Measurements from ENCODE around the gene BTG4.
A peak's percentile ranks its signal among the peaks of the same experiment; 100 is the strongest.

Gene BTG4

DNA sequence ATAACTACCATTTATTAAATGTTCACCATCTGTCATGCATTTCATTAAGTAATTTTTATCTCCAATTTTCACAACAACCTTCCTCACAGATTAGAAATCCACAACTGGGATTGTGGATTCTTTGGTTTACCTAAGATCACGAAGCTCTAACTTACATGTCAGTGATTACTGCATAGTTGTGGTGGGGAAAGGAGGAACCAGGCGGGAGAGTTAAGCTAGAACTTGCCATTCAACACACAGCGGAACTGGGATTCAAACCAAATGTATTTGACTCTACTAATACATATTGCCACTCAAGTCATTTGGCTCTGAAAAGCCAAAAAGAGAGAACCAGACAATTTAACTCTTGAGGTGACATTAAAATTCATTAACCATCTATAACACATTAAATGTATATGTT lies 17.9 kb upstream of the BTG4 start:
- TF ChIP-seq CEBPB (IDR thresholded peaks at IDR 0.05) (no peak), YY1 (IDR thresholded peaks at IDR 0.05; ENCODE audit: low read depth) (no peak), TCF12 (IDR thresholded peaks at IDR 0.05; ENCODE audit: low read depth) (no peak), EGR1 (IDR thresholded peaks at IDR 0.05) (no peak), TEAD4 (IDR thresholded peaks at IDR 0.05) (no peak), NFIC (IDR thresholded peaks at IDR 0.05) (no peak), FOXM1 (IDR thresholded peaks at IDR 0.05; ENCODE audit: borderline replicate concordance, low read depth) (no peak), RAD21 (IDR thresholded peaks at IDR 0.05; ENCODE audit: low read depth) (no peak), CREB1 (IDR thresholded peaks at IDR 0.05; ENCODE audit: low read depth) (no peak), EP300 (IDR thresholded peaks at IDR 0.05; ENCODE audit: borderline replicate concordance) (no peak), ZBTB7A (IDR thresholded peaks at IDR 0.05; ENCODE audit: low read depth) (no peak), TAF1 (IDR thresholded peaks at IDR 0.05; ENCODE audit: low read depth) (no peak)
- TF ChIP-seq, protein P1, sequence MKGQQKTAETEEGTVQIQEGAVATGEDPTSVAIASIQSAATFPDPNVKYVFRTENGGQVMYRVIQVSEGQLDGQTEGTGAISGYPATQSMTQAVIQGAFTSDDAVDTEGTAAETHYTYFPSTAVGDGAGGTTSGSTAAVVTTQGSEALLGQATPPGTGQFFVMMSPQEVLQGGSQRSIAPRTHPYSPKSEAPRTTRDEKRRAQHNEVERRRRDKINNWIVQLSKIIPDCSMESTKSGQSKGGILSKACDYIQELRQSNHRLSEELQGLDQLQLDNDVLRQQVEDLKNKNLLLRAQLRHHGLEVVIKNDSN (IDR thresholded peaks at IDR 0.05), result no peak
- TF ChIP-seq, protein P2, sequence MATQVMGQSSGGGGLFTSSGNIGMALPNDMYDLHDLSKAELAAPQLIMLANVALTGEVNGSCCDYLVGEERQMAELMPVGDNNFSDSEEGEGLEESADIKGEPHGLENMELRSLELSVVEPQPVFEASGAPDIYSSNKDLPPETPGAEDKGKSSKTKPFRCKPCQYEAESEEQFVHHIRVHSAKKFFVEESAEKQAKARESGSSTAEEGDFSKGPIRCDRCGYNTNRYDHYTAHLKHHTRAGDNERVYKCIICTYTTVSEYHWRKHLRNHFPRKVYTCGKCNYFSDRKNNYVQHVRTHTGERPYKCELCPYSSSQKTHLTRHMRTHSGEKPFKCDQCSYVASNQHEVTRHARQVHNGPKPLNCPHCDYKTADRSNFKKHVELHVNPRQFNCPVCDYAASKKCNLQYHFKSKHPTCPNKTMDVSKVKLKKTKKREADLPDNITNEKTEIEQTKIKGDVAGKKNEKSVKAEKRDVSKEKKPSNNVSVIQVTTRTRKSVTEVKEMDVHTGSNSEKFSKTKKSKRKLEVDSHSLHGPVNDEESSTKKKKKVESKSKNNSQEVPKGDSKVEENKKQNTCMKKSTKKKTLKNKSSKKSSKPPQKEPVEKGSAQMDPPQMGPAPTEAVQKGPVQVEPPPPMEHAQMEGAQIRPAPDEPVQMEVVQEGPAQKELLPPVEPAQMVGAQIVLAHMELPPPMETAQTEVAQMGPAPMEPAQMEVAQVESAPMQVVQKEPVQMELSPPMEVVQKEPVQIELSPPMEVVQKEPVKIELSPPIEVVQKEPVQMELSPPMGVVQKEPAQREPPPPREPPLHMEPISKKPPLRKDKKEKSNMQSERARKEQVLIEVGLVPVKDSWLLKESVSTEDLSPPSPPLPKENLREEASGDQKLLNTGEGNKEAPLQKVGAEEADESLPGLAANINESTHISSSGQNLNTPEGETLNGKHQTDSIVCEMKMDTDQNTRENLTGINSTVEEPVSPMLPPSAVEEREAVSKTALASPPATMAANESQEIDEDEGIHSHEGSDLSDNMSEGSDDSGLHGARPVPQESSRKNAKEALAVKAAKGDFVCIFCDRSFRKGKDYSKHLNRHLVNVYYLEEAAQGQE (IDR thresholded peaks at IDR 0.05; ENCODE audit: low read depth), result no peak
- TF ChIP-seq, protein P3, sequence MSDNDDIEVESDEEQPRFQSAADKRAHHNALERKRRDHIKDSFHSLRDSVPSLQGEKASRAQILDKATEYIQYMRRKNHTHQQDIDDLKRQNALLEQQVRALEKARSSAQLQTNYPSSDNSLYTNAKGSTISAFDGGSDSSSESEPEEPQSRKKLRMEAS (IDR thresholded peaks at IDR 0.05), result no peak

GRCh38 chr11:111528557-111528956 lies 16.4 kb upstream of the BTG4 start:
- TF ChIP-seq ZBTB7A (IDR thresholded peaks at IDR 0.05; ENCODE audit: low read depth), result no peak
- no peak for TF ChIP-seq TEAD4 (IDR thresholded peaks at IDR 0.05)
- TF ChIP-seq, protein P1 (IDR thresholded peaks at IDR 0.05), result no peak
- peak; percentile 13; the same call in 1 of the 2 replicates for TF ChIP-seq RAD21 (IDR thresholded peaks at IDR 0.05; ENCODE audit: low read depth)
- TF ChIP-seq YY1 (IDR thresholded peaks at IDR 0.05; ENCODE audit: low read depth), result no peak
- TF ChIP-seq, protein P2 (IDR thresholded peaks at IDR 0.05; ENCODE audit: low read depth), result no peak
- no peak for TF ChIP-seq EGR1 (IDR thresholded peaks at IDR 0.05)
- TF ChIP-seq, protein P3 (IDR thresholded peaks at IDR 0.05), result no peak

- TF ChIP-seq, protein P1 (IDR thresholded peaks at IDR 0.05), result no peak
- TF ChIP-seq, protein P3 (IDR thresholded peaks at IDR 0.05), result no peak
- TF ChIP-seq NFIC (IDR thresholded peaks at IDR 0.05) (no peak), YY1 (IDR thresholded peaks at IDR 0.05; ENCODE audit: low read depth) (no peak), EGR1 (IDR thresholded peaks at IDR 0.05) (no peak), TCF12 (IDR thresholded peaks at IDR 0.05; ENCODE audit: low read depth) (no peak)
- TF ChIP-seq, protein P2 (IDR thresholded peaks at IDR 0.05; ENCODE audit: low read depth), result no peak
These were observed 15.1 kb upstream of the BTG4 start for GRCh38 chr11:111527279-111527678.

DNA sequence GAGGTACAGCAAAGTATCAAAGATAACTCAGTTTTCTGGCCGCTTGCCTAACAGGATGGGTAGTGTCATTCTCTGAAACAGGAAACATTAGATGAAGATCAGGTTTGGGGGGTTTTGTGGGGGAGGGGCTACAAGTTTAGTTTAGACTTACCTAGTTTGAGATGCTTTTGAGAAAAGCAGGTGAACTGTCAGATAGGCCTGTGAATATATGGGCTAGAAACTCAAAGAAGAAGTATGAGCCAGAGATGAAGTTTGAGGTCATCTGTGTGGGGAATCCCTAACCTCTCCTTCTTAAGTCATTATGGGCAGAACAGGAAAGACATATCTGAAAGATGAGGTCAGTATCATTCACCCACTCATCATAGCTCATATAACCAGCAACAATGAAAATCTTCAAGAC lies 14.3 kb upstream of the BTG4 start:
- TF ChIP-seq, protein P1 (IDR thresholded peaks at IDR 0.05), result no peak
- TF ChIP-seq, protein P2 (IDR thresholded peaks at IDR 0.05; ENCODE audit: low read depth), result no peak
- TF ChIP-seq, protein P3 (IDR thresholded peaks at IDR 0.05), result no peak
- TF ChIP-seq RAD21 (IDR thresholded peaks at IDR 0.05; ENCODE audit: low read depth) (no peak), NFIC (IDR thresholded peaks at IDR 0.05) (no peak), TCF12 (IDR thresholded peaks at IDR 0.05; ENCODE audit: low read depth) (no peak), EGR1 (IDR thresholded peaks at IDR 0.05) (no peak), TEAD4 (IDR thresholded peaks at IDR 0.05) (no peak), ZBTB7A (IDR thresholded peaks at IDR 0.05; ENCODE audit: low read depth) (no peak)
